SK-N-SH (cell line): ENCODE results near the gene C12orf75. TPM values are rescaled to one million over a fixed set of nuclear protein-coding genes. Genes with fewer than 3 reads are reported as not detected.

Experiments used
- CTCF ChIA-PET: fragments of 300-600, 350-600 bp; formaldehyde crosslinking; extraction: SDS; loops from one replicate; lab custom pipeline; 2021; lab: Yijun Ruan, JAX
- POLR2A ChIA-PET: fragments of 350-600 bp; sonication (Branson Sonifier 250); formaldehyde crosslinking; extraction: SDS; loops from one replicate; lab custom pipeline; 2020; ENCODE audit warnings: antibody characterized with exemption, inconsistent platforms; lab: Yijun Ruan, JAX
- DNase-seq: peaks from one replicate; pipeline ENCODE4 v3.0.0; 2012
- H2AFZ ChIP-seq: fragments of 200-600 bp; sonication (generic); 2 replicates; pipeline ENCODE4 v1.8.1; 2016; ENCODE audit warnings: antibody characterized with exemption, mild to moderate bottlenecking, low read depth
- H3F3A ChIP-seq: fragments of 200-600 bp; sonication (generic); replicated peaks from 2 replicates; pipeline ENCODE3; 2016; ENCODE audit warnings: antibody characterized with exemption, mild to moderate bottlenecking; ENCODE audit not compliant: insufficient read depth
- H3K27ac ChIP-seq, 2 experiments: fragments of 200-500 bp in 1 of 2; fragments of 200-600 bp in 1 of 2; sonication (Bioruptor generic) in 1 of 2; sonication (generic), shearing (Covaris generic) in 1 of 2; 2 replicates each; pipeline versions ENCODE4 v1.5.1 to v1.6.1; 2014 to 2016; ENCODE audit warnings: low read depth in 2 of 2, inconsistent platforms in 1 of 2, low read length in 1 of 2, mild to moderate bottlenecking in 1 of 2, mixed read lengths in 1 of 2
- H3K27me3 ChIP-seq: fragments of 200-600 bp; sonication (generic), shearing (Covaris generic); 2 replicates; pipeline ENCODE4 v1.6.1; 2016; ENCODE audit warnings: mixed run types; ENCODE audit not compliant: insufficient read depth
- H3K36me3 ChIP-seq, 2 experiments: fragments of 200-500 bp in 1 of 2; fragments of 200-600 bp in 1 of 2; sonication (Bioruptor generic) in 1 of 2; sonication (generic) in 1 of 2; replicated peaks in 1 of 2; 2 replicates each; pipeline versions ENCODE3 to v1.5.1; 2014 to 2016; ENCODE audit warnings: low read length in 1 of 2, mild to moderate bottlenecking in 1 of 2; ENCODE audit not compliant: insufficient read depth in 2 of 2, control insufficient read depth in 1 of 2
- H3K4me1 ChIP-seq, 2 experiments: fragments of 200-500 bp in 1 of 2; fragments of 200-600 bp in 1 of 2; sonication (Bioruptor generic) in 1 of 2; sonication (generic), shearing (Covaris generic) in 1 of 2; 2 replicates each; pipeline versions ENCODE4 v1.5.1 to v1.6.1; 2014 to 2016; ENCODE audit warnings: low read depth in 1 of 2, low read length in 1 of 2, mixed run types in 1 of 2; ENCODE audit not compliant: insufficient read depth in 2 of 2, control insufficient read depth in 1 of 2
- H3K4me2 ChIP-seq: fragments of 200-600 bp; sonication (generic), shearing (Covaris generic); 2 replicates; pipeline ENCODE4 v1.6.1; 2017; ENCODE audit warnings: mixed run types
- H3K4me3 ChIP-seq, 2 experiments: fragments of 200-500 bp in 1 of 2; fragments of 200-600 bp in 1 of 2; sonication (Bioruptor generic) in 1 of 2; sonication (generic), shearing (Covaris generic) in 1 of 2; 2 replicates each; pipeline versions ENCODE4 v1.5.1 to v1.8.1; 2014 to 2016; ENCODE audit warnings: low read depth in 2 of 2, inconsistent platforms in 1 of 2, low read length in 1 of 2, mild to moderate bottlenecking in 1 of 2, mixed read lengths in 1 of 2, moderate library complexity in 1 of 2
- H3K79me2 ChIP-seq: fragments of 200-600 bp; sonication (generic); 2 replicates; pipeline ENCODE4 v1.8.1; 2017; ENCODE audit warnings: mild to moderate bottlenecking; ENCODE audit not compliant: insufficient read depth
- H3K9ac ChIP-seq: fragments of 200-600 bp; sonication (generic); 2 replicates; pipeline ENCODE4 v1.6.1; 2017; ENCODE audit warnings: mixed run types
- H3K9me2 ChIP-seq: fragments of 200-600 bp; sonication (generic); 2 replicates; pipeline ENCODE4 v1.6.1; 2017; ENCODE audit warnings: mixed run types
- H3K9me3 ChIP-seq: fragments of 200-600 bp; sonication (generic); 2 replicates; pipeline ENCODE4 v1.6.1; 2017; ENCODE audit warnings: mixed run types, mild to moderate bottlenecking, moderate library complexity
- H4K20me1 ChIP-seq: fragments of 200-600 bp; sonication (generic); 2 replicates; pipeline ENCODE4 v1.6.1; 2017; ENCODE audit warnings: mild to moderate bottlenecking, mixed run types; ENCODE audit not compliant: insufficient read depth
- CHD2 ChIP-seq: fragments of 150-350 bp; IDR thresholded peaks from 2 replicates; pipeline ENCODE4 v1.6.1; 2018; ENCODE audit warnings: low read length; ENCODE audit not compliant: partially characterized antibody
- ELF1 ChIP-seq: IDR thresholded peaks from 2 replicates; pipeline ENCODE4 v1.4.0; 2012
- EP300 ChIP-seq, 2 experiments: IDR thresholded peaks; 2 replicates each; pipeline versions ENCODE4 v1.4.0 to v1.6.1; 2012; ENCODE audit warnings: borderline replicate concordance in 1 of 2, low read depth in 1 of 2, low read length in 1 of 2
- EZH2phosphoT487 ChIP-seq: fragments of 200-600 bp; sonication (generic); IDR thresholded peaks from 2 replicates; pipeline ENCODE4 v1.6.1; 2017; ENCODE audit warnings: low read depth, mixed run types, mild to moderate bottlenecking, antibody characterized with exemption, moderate library complexity, borderline replicate concordance
- FOSL2 ChIP-seq: IDR thresholded peaks from 2 replicates; pipeline ENCODE4 v1.4.0; 2012; ENCODE audit warnings: low read depth, mild to moderate bottlenecking, moderate library complexity, borderline replicate concordance
- FOXJ3 ChIP-seq: sonication (generic); formaldehyde crosslinking; IDR thresholded peaks from 2 replicates; pipeline ENCODE4 v1.5.1; 2020; ENCODE audit warnings: mild to moderate bottlenecking, missing genetic modification reagents
- FOXM1 ChIP-seq: IDR thresholded peaks from 2 replicates; pipeline ENCODE4 v1.4.0; 2012; ENCODE audit warnings: low read depth, mild to moderate bottlenecking
- GABPA ChIP-seq: IDR thresholded peaks from 2 replicates; pipeline ENCODE4 v1.4.0; 2012; ENCODE audit warnings: low read depth, mild to moderate bottlenecking
- GATA2 ChIP-seq: sonication (generic); formaldehyde crosslinking; IDR thresholded peaks from 2 replicates; pipeline ENCODE4 v1.5.0; 2020; ENCODE audit warnings: mild to moderate bottlenecking, missing genetic modification reagents
- MEF2A ChIP-seq: IDR thresholded peaks from 2 replicates; pipeline ENCODE4 v1.4.0; 2012; ENCODE audit warnings: low read depth, borderline replicate concordance
- NFIC ChIP-seq: IDR thresholded peaks from 2 replicates; pipeline ENCODE4 v1.4.0; 2012; ENCODE audit warnings: borderline replicate concordance
- NRF1 ChIP-seq: IDR thresholded peaks from 2 replicates; pipeline ENCODE4 v1.6.1; 2012; ENCODE audit warnings: low read depth, mild to moderate bottlenecking, low read length
- POLR2AphosphoS5 ChIP-seq: IDR thresholded peaks from 2 replicates; pipeline ENCODE4 v1.6.1; 2012; ENCODE audit warnings: low read depth, low read length
- RFX5 ChIP-seq: IDR thresholded peaks from 2 replicates; pipeline ENCODE4 v1.6.1; 2012; ENCODE audit warnings: mild to moderate bottlenecking, improper control_type of control experiment, low read length
- SIN3A ChIP-seq: IDR thresholded peaks from 2 replicates; pipeline ENCODE4 v1.6.1; 2012; ENCODE audit warnings: low read depth, mild to moderate bottlenecking, low read length, moderate library complexity, borderline replicate concordance
- TCF12 ChIP-seq: IDR thresholded peaks from 2 replicates; pipeline ENCODE4 v1.4.0; 2012
- TEAD4 ChIP-seq: IDR thresholded peaks from 2 replicates; pipeline ENCODE4 v1.4.0; 2012; ENCODE audit warnings: mild to moderate bottlenecking, borderline replicate concordance; ENCODE audit not compliant: insufficient read depth
- WGBS: methylation state at CpG from one replicate; pipeline ENCODE4 v1.1.6; 2017; ENCODE audit warnings: low lambda C conversion rate; 5-methylcytosine and 5-hydroxymethylcytosine counted together
- polyA plus RNA-seq, 3 experiments: library from polyadenylated mRNA; depleted of rRNA; stranded (reverse); fragments of >200 nt; gene quantifications; 2 replicates each; pipeline ENCODE4 v1.2.3, GENCODE V29; 2012
- TF ChIP-seq, protein P1 (sequence below): IDR thresholded peaks from 2 replicates; pipeline ENCODE4; 2012
- TF ChIP-seq, protein P2 (sequence below): IDR thresholded peaks from 2 replicates; pipeline ENCODE4 v1.4.0; 2012; ENCODE audit warnings: low read depth
- TF ChIP-seq, protein P3 (sequence below): IDR thresholded peaks from 2 replicates; pipeline ENCODE4 v1.4.0; 2012; ENCODE audit warnings: low read depth, borderline replicate concordance
- TF ChIP-seq, protein P4 (sequence below): fragments of 150-350 bp; IDR thresholded peaks from 2 replicates; pipeline ENCODE4 v1.6.1; 2017; ENCODE audit warnings: antibody characterized with exemption, low read length, low read depth, borderline replicate concordance

The C12orf75 gene
- polyA plus RNA-seq, 1 of the 3 experiments (the other 2 are of a cell fraction): 221 TPM

DNA sequence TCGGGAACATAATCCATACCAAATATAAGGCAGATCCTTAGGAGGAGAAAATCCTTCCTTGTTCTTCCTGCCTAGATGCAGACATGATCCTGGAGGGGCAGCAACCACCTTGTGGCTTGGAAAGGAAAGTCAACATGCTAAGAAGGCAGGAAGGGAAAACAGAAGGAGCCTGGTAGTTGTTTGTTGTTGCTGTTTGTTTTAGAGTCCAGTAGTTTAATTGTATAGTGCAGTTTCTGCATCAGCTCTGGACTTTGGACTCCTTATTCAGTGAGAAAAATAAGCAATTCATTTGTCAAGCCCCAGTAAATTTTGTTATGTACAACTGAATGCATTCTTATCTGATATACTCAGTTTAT, 48.8 kb upstream of the C12orf75 start:
- Histone ChIP-seq H3K9me3 (no peaks in the 10 kb centered on the region), H3K27me3 (no peaks in the 10 kb centered on the region), H3K4me1 (peaks cover 0 to 3% of the 10 kb centered on the region in 2 experiments; a peak in 1 of 4 replicates), H3F3A (peaks cover 3% of the 10 kb centered on the region), H3K36me3 (no peaks in the 10 kb centered on the region), H4K20me1 (no peaks in the 10 kb centered on the region), H3K4me2 (no peak overlapping the region), H3K79me2 (no peaks in the 10 kb centered on the region; the same call in 1 of the 2 replicates), H3K9ac (no peak overlapping the region), H2AFZ (peak overlapping the region; percentile 49; the same call in 1 of the 2 replicates), H3K27ac (no peak overlapping the region), H3K4me3 (no peak overlapping the region), H3K9me2 (no peaks in the 10 kb centered on the region)
- POLR2A ChIA-PET: no interaction called here
- TF ChIP-seq MEF2A (no peak), FOSL2 (no peak), TEAD4 (no peak), CHD2 (no peak), POLR2AphosphoS5 (no peak), SIN3A (no peak), NFIC (no peak), FOXM1 (no peak), GABPA (no peak)
- TF ChIP-seq, protein P1, sequence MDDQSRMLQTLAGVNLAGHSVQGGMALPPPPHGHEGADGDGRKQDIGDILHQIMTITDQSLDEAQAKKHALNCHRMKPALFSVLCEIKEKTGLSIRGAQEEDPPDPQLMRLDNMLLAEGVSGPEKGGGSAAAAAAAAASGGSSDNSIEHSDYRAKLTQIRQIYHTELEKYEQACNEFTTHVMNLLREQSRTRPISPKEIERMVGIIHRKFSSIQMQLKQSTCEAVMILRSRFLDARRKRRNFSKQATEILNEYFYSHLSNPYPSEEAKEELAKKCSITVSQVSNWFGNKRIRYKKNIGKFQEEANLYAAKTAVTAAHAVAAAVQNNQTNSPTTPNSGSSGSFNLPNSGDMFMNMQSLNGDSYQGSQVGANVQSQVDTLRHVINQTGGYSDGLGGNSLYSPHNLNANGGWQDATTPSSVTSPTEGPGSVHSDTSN: no peak
- TF ChIP-seq, protein P2, sequence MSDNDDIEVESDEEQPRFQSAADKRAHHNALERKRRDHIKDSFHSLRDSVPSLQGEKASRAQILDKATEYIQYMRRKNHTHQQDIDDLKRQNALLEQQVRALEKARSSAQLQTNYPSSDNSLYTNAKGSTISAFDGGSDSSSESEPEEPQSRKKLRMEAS: no peak
- TF ChIP-seq, protein P3, sequence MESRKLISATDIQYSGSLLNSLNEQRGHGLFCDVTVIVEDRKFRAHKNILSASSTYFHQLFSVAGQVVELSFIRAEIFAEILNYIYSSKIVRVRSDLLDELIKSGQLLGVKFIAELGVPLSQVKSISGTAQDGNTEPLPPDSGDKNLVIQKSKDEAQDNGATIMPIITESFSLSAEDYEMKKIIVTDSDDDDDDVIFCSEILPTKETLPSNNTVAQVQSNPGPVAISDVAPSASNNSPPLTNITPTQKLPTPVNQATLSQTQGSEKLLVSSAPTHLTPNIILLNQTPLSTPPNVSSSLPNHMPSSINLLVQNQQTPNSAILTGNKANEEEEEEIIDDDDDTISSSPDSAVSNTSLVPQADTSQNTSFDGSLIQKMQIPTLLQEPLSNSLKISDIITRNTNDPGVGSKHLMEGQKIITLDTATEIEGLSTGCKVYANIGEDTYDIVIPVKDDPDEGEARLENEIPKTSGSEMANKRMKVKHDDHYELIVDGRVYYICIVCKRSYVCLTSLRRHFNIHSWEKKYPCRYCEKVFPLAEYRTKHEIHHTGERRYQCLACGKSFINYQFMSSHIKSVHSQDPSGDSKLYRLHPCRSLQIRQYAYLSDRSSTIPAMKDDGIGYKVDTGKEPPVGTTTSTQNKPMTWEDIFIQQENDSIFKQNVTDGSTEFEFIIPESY: no peak
- CTCF ChIA-PET: interaction anchor here (1.0 kb wide), 1 partner anchor 9 kb away, joined by 3 read pairs; no protein-coding TSS in a partner anchor
- DNase-seq: no peak
- WGBS: 89% methylated on average over 1 of the region's 1 CpG

DNA sequence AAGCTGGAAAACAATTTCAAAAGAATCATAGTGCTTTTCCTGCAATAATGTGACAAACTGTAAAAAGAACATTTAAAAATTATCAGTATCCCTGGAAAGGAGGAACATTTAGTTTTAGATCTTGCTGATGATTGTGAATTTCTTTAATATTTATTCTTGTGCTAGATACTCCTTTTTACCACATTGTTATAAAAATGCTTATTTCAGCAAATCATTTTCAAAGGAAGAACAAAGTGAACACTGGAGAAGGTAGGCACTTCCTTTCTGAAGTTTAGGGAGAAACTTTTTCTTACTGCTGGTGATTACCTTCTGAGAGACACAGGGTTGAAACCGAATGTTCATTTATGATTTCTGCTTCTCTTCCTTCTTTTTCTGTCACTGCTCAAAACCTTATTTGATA, 45.1 kb upstream of the C12orf75 start:
- Histone ChIP-seq H3K9ac (no peak overlapping the region), H2AFZ (no peak overlapping the region), H3F3A (peaks cover 4% of the 10 kb centered on the region), H3K79me2 (no peaks in the 10 kb centered on the region; the same call in 1 of the 2 replicates), H3K9me3 (no peaks in the 10 kb centered on the region), H3K4me1 (peaks cover 0 to 3% of the 10 kb centered on the region in 2 experiments; a peak in 1 of 4 replicates), H3K36me3 (no peaks in the 10 kb centered on the region), H3K27ac (no peak overlapping the region), H3K4me3 (no peak overlapping the region), H3K27me3 (no peaks in the 10 kb centered on the region), H3K9me2 (no peaks in the 10 kb centered on the region), H4K20me1 (no peaks in the 10 kb centered on the region), H3K4me2 (no peak overlapping the region)
- ChIA-PET POLR2A (no interaction called here), CTCF (no interaction called here)
- no peak for DNase-seq
- TF ChIP-seq, protein P2: no peak
- TF ChIP-seq RFX5: no peak
- TF ChIP-seq EZH2phosphoT487: no peak
- TF ChIP-seq GABPA: no peak
- TF ChIP-seq, protein P4, sequence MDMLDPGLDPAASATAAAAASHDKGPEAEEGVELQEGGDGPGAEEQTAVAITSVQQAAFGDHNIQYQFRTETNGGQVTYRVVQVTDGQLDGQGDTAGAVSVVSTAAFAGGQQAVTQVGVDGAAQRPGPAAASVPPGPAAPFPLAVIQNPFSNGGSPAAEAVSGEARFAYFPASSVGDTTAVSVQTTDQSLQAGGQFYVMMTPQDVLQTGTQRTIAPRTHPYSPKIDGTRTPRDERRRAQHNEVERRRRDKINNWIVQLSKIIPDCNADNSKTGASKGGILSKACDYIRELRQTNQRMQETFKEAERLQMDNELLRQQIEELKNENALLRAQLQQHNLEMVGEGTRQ: no peak
- TF ChIP-seq GATA2 (CRISPR knock-in tag): no peak
- TF ChIP-seq ELF1: no peak
- TF ChIP-seq, protein P3: no peak
- TF ChIP-seq MEF2A: no peak
- no peak for TF ChIP-seq FOSL2
- TF ChIP-seq FOXJ3 (CRISPR knock-in tag): no peak
- TF ChIP-seq POLR2AphosphoS5: no peak
- TF ChIP-seq NRF1: no peak
- TF ChIP-seq SIN3A: no peak
- TF ChIP-seq TCF12: no peak
- TF ChIP-seq EP300 (IDR thresholded peaks at IDR 0.05; ENCODE audit: borderline replicate concordance in 1 of 2, low read depth in 1 of 2, low read length in 1 of 2): no peak
- 28% methylated on average over 1 of the region's 1 CpG for WGBS
